22Rv1 (cell line): Measurements from ENCODE around the gene CRB1.

Experiments used
- CTCF ChIP-seq: fragments of 450-650 bp; IDR thresholded peaks from 2 replicates; pipeline ENCODE4 v1.5.1; 2017; ENCODE audit warnings: mild to moderate bottlenecking
- ZFX ChIP-seq: fragments of 450-650 bp; IDR thresholded peaks from 2 replicates; pipeline ENCODE4 v1.6.1; 2017; ENCODE audit warnings: antibody characterized with exemption, borderline replicate concordance

- no peak for TF ChIP-seq CTCF
- TF ChIP-seq ZFX: no peak
These were observed 242.8 kb downstream of the CRB1 start for GRCh38 chr1:197510691-197511378.
